ENCODE measurements around the gene TGFBR3. TPM values are rescaled to one million over a fixed set of nuclear protein-coding genes. Genes with fewer than 3 reads are reported as not detected.

TGFBR3 gene
- total and polyA plus RNA-seq, 2 of the 13 experiments (the other 11 are each of a cell fraction or from before 2014, with no cell fraction given), result 76.5 to 195 TPM

GRCh38 chr1:91806769-91807700 is 78.9 kb downstream of the TGFBR3 start (continued):
- TF ChIP-seq, protein P1, sequence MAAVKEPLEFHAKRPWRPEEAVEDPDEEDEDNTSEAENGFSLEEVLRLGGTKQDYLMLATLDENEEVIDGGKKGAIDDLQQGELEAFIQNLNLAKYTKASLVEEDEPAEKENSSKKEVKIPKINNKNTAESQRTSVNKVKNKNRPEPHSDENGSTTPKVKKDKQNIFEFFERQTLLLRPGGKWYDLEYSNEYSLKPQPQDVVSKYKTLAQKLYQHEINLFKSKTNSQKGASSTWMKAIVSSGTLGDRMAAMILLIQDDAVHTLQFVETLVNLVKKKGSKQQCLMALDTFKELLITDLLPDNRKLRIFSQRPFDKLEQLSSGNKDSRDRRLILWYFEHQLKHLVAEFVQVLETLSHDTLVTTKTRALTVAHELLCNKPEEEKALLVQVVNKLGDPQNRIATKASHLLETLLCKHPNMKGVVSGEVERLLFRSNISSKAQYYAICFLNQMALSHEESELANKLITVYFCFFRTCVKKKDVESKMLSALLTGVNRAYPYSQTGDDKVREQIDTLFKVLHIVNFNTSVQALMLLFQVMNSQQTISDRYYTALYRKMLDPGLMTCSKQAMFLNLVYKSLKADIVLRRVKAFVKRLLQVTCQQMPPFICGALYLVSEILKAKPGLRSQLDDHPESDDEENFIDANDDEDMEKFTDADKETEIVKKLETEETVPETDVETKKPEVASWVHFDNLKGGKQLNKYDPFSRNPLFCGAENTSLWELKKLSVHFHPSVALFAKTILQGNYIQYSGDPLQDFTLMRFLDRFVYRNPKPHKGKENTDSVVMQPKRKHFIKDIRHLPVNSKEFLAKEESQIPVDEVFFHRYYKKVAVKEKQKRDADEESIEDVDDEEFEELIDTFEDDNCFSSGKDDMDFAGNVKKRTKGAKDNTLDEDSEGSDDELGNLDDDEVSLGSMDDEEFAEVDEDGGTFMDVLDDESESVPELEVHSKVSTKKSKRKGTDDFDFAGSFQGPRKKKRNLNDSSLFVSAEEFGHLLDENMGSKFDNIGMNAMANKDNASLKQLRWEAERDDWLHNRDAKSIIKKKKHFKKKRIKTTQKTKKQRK (IDR thresholded peaks at IDR 0.05; ENCODE audit: low read length), result no peak
- TF ChIP-seq SRSF4 (IDR thresholded peaks at IDR 0.05; ENCODE audit: low read depth, low read length, poor library complexity, severe bottlenecking) (no peak), FOXO1 (CRISPR knock-in tag; IDR thresholded peaks at IDR 0.05) (no peak), ZNF232 (CRISPR knock-in tag; IDR thresholded peaks at IDR 0.05; ENCODE audit: borderline replicate concordance) (no peak), ZNF496 (CRISPR knock-in tag; IDR thresholded peaks at IDR 0.05; ENCODE audit: insufficient replicate concordance) (no peak), CBX2 (IDR thresholded peaks at IDR 0.05; ENCODE audit: low read depth, low read length) (no peak), CBX2 (CRISPR knock-in tag; IDR thresholded peaks at IDR 0.05; ENCODE audit: low read depth) (no peak), ZNF124 (CRISPR knock-in tag; IDR thresholded peaks at IDR 0.05) (no peak), ZNF761 (CRISPR knock-in tag; conservative IDR thresholded peaks at IDR 0.05) (no peak), SIX1 (CRISPR knock-in tag; IDR thresholded peaks at IDR 0.05; ENCODE audit: borderline replicate concordance) (peak; percentile 69; the same call in 1 of the 2 replicates), ZNF644 (CRISPR knock-in tag; IDR thresholded peaks at IDR 0.05; ENCODE audit: low read depth) (no peak), REXO4 (CRISPR knock-in tag; IDR thresholded peaks at IDR 0.05; ENCODE audit: borderline replicate concordance) (no peak), IRX3 (CRISPR knock-in tag; IDR thresholded peaks at IDR 0.05; ENCODE audit: borderline replicate concordance, low read depth) (no peak), ZNF275 (CRISPR knock-in tag; IDR thresholded peaks at IDR 0.05; ENCODE audit: borderline replicate concordance) (no peak), RELA (CRISPR knock-in tag; IDR thresholded peaks at IDR 0.05) (no peak), FOXA1 (IDR thresholded peaks at IDR 0.05) (no peak), FOXA1 (CRISPR knock-in tag; IDR thresholded peaks at IDR 0.05) (peak; percentile 33), FOXC1 (CRISPR knock-in tag; IDR thresholded peaks at IDR 0.05; ENCODE audit: borderline replicate concordance) (no peak), EP300 (IDR thresholded peaks at IDR 0.05; ENCODE audit: low read depth in 2 of 2, low read length in 2 of 2) (no peak), EP300 (CRISPR knock-in tag; IDR thresholded peaks at IDR 0.05; ENCODE audit: borderline replicate concordance) (no peak), JUND (CRISPR knock-in tag; IDR thresholded peaks at IDR 0.05) (no peak), CBX5 (CRISPR knock-in tag; IDR thresholded peaks at IDR 0.05; ENCODE audit: borderline replicate concordance) (no peak), XBP1 (CRISPR knock-in tag; IDR thresholded peaks at IDR 0.05) (no peak), ZBTB38 (CRISPR knock-in tag; IDR thresholded peaks at IDR 0.05) (no peak), MAFK (conservative IDR thresholded peaks at IDR 0.05 in 1 of 2, IDR thresholded peaks at IDR 0.05 in 1 of 2; ENCODE audit: low read length in 2 of 2) (no peak)
- TF ChIP-seq, protein P2, sequence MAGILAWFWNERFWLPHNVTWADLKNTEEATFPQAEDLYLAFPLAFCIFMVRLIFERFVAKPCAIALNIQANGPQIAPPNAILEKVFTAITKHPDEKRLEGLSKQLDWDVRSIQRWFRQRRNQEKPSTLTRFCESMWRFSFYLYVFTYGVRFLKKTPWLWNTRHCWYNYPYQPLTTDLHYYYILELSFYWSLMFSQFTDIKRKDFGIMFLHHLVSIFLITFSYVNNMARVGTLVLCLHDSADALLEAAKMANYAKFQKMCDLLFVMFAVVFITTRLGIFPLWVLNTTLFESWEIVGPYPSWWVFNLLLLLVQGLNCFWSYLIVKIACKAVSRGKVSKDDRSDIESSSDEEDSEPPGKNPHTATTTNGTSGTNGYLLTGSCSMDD (CRISPR knock-in tag; IDR thresholded peaks at IDR 0.05), result no peak
